D721Med (cell line): ENCODE data around the gene PTDSS2.

Source experiments
- DNase-seq: peaks from one replicate; pipeline ENCODE4 v3.0.0; 2011; ENCODE audit warnings: low spot score; ENCODE audit not compliant: insufficient read length
- FAIRE-seq: peaks from 2 replicates; lab custom pipeline; 2011; peaks lifted over from hg19 to GRCh38; lab: Jason Lieb, UNC
- TF ChIP-seq, protein P1 (sequence below): IDR thresholded peaks from 2 replicates; pipeline ENCODE4 v1.5.1; 2012; ENCODE audit warnings: mild to moderate bottlenecking, control low read depth; ENCODE audit not compliant: insufficient read depth; ENCODE audit errors: missing control alignments

PTDSS2 gene

DNA sequence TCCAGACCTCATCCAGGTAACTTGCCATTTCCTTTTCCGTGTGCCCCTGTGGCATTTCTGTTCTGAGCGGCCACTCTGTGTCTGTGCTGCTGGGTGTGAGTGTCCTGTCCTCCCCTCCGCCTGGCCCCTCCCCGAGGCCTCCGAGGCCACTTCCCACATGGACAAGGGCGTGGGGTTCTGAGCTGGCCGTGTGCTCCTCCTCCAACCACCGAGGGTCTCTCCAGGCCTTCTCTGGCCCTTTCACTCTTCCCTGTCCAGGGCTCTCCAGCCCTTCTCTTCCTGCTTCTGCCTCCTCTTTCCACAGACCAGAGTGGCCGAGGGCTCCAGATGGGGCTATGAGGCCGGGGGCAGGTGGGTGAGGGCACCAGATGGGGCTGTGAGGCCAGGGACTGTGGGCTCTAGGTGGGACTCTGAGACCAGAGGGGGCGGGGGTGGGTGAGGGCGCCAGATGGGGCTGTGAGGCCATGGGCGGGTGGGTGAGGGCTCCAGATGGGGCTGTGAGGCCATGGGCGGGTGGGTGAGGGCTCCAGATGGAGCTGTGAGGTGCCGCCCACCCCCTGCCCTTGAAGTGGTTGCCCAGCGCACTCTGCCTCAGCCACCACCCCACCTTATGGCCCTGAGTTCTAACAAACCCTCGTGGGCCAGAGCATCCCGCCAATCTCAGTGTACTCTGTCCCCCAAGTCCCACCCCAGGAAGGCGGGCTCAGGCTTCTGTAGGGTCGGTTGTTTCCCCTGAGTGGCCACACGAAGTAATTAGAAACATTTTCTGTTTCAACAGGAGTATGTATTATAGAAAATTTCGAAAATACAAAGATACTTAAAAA, 24.1 kb downstream of the PTDSS2 start:
- TF ChIP-seq, protein P1, sequence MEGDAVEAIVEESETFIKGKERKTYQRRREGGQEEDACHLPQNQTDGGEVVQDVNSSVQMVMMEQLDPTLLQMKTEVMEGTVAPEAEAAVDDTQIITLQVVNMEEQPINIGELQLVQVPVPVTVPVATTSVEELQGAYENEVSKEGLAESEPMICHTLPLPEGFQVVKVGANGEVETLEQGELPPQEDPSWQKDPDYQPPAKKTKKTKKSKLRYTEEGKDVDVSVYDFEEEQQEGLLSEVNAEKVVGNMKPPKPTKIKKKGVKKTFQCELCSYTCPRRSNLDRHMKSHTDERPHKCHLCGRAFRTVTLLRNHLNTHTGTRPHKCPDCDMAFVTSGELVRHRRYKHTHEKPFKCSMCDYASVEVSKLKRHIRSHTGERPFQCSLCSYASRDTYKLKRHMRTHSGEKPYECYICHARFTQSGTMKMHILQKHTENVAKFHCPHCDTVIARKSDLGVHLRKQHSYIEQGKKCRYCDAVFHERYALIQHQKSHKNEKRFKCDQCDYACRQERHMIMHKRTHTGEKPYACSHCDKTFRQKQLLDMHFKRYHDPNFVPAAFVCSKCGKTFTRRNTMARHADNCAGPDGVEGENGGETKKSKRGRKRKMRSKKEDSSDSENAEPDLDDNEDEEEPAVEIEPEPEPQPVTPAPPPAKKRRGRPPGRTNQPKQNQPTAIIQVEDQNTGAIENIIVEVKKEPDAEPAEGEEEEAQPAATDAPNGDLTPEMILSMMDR = no peak
- DNase-seq = no peak
- no peak for FAIRE-seq

DNA sequence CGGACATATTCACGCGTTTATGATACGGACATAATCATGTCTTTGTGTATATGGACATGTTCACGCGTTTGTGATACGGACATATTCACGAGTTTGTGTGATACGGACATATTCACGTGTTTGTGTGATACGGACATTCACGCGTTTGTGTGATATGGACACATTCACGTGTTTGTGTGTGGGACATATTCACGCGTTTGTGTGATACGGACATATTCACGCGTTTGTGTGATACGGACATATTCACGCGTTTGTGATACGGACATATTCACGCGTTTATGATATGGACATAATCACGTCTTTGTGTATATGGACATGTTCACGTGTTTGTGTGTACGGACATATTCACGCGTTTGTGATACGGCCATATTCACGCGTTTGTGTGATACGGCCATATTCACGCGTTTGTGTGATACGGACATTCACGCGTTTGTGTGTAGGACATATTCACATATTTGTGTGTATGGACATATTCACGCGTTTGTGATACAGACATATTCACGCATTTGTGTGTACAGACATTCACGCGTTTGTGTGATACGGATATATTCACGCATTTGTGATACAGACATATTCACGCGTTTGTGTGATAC, 24.9 kb downstream of the PTDSS2 start:
- TF ChIP-seq, protein P1 = no peak
- FAIRE-seq = no peak
- DNase-seq = no peak

DNA sequence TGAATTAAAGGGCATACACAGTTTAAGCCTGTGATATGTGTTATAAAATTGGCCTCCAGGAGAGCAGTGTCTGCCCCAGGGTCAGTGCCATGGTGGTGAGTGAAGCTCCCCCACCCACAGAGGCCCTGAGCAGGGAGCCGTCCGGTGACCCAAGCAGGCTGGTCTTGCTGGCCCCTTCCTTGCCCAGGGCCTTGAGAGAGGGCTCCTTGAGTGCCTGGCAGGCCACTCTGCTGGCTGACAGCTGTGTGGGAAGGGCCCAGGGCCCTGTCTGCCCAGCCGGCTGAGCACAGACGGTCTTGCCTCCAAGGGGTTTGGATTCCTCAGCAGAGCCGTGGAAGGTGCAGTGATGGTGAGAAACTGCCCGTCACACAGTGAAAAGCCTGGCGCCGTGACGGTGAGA, 25.9 kb downstream of the PTDSS2 start:
- FAIRE-seq (no peak), DNase-seq (no peak)
- TF ChIP-seq, protein P1 = no peak

DNA sequence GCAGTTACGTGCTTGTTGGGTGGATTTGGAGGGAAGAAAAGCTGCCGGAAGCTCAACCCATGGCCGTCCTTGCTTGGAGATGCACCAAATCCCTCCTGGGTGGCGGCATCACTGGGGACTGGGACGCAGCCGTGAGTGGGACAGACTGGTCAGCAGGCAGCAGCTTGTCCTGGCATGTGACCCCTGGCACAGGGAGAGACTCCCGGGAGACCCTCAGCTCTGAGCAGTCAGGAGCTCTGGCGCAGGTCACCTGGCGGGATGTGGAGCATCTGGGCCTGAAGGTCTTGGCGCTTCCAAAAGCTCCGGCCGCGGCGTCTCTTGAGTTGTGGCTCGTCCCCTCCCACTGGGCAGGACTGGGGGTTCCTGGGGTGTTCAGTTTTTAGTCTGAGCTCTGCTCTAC, 26.3 kb downstream of the PTDSS2 start:
- FAIRE-seq (no peak), DNase-seq (no peak)
- TF ChIP-seq, protein P1 = no peak

DNA sequence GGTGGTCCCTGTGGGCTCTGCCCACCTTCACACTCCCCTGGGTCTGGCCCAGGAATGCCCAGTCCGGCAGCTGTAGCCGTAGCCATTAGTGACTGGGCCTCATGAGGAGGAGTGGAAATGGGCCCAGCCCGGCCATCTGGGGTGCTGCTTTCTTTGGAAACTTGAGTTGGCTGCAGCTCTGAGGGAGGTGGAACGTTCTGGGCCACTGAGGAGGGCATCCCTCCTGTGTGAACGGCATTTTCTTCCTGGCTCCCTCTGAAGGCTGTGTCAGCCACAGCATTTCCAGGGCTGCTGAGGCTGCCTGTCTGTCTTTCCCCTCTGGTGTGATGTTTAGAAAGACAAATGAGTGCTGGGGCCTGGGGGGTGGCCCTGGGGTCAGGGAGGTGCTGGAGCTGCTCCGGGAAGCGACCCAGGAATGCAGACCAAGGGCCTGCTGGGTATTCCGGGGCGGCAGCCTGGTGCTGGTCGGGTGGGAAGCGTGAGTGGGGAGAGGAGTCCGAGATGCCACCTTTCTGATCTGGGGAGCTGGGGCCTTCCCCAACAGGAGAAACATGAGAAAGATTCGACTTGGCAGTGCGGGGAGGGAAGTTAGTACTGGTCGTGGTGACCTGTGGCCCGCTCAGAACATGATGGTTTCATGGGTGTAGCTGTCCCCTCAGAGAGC, 27.1 kb downstream of the PTDSS2 start:
- DNase-seq (no peak), FAIRE-seq (no peak)

DNA sequence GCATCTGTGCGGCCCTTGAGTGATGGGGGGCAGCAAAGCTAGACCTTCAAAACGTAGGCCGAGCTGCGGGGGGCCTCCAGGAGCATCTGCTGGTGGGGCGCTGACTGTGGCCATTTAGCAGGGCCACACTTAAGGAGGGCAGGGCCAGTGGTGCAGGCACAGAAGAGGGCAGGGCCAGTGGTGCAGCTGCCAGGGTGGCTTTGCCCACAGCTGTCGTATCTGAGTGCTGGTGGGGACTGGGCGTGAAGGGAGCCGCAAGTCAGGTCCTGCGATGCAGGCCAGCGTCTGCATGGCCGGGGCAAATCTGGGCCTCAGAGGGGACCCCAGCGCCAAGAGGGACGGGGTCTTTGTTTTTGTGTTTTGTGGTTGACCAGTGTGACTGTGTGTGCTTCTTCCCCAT, 29.2 kb downstream of the PTDSS2 start:
- FAIRE-seq = no peak
- no peak for DNase-seq
- TF ChIP-seq, protein P1 = no peak

More for the DNA sequence above, 27.1 kb downstream of the PTDSS2 start:
- TF ChIP-seq, protein P1 = no peak
